Stomach (tissue), 9 donors: ENCODE results near the gene TSPAN16. TPM values are rescaled to one million over a fixed set of nuclear protein-coding genes. Genes with fewer than 3 reads are reported as not detected.
"Not testable (repeated sequence)": the region's sequence is repeated elsewhere in the genome, so short reads cannot be mapped to it uniquely, and the experiment has no call there.

Source experiments
- DNase-seq, 2 donors: peaks; one replicate each; pipeline versions ENCODE4 v3.0.0 to v3.0.0-alpha.2; 2013 to 2019
- H3K27ac ChIP-seq, 5 donors: fragments of 200-600 bp in 4 of 5; sonication (generic) in 4 of 5; one replicate each; pipeline ENCODE4 v1.5.1; 2013 to 2019; ENCODE audit warnings: mild to moderate bottlenecking in 1 of 5, moderate library complexity in 1 of 5
- H3K27me3 ChIP-seq, 3 donors: fragments of 200-600 bp; sonication (generic); one replicate each; pipeline ENCODE4 v1.5.1; 2017 to 2019; ENCODE audit warnings: mixed run types in 1 of 3
- H3K36me3 ChIP-seq, 4 donors: fragments of 200-600 bp; sonication (generic); 1 replicate in 3 of 4; 2 replicates in 1 of 4; pipeline ENCODE4 v1.5.1; 2016 to 2019
- H3K4me1 ChIP-seq, 4 donors: fragments of 200-600 bp; sonication (generic); one replicate each; pipeline ENCODE4 v1.5.1; 2016 to 2019
- H3K4me3 ChIP-seq, 4 donors: fragments of 200-600 bp; sonication (generic) in 3 of 4; one replicate each; pipeline ENCODE4 v1.5.1; 2016 to 2019; ENCODE audit warnings: mild to moderate bottlenecking in 1 of 4
- H3K9me3 ChIP-seq, 4 donors: fragments of 200-600 bp; sonication (generic); one replicate each; pipeline ENCODE4 v1.5.1; 2016 to 2019
- EP300 ChIP-seq: sonication (generic); formaldehyde crosslinking; IDR thresholded peaks from one replicate; pipeline ENCODE4 v1.6.1; 2017; ENCODE audit warnings: antibody characterized with exemption
- POLR2A ChIP-seq, 4 donors: fragments of 450-650 bp; IDR thresholded peaks; one replicate each; pipeline ENCODE4 v1.6.1; 2016; ENCODE audit warnings: antibody characterized with exemption in 4 of 4, control low read depth in 2 of 4, mild to moderate bottlenecking in 1 of 4, moderate library complexity in 1 of 4
- POLR2AphosphoS5 ChIP-seq, 3 donors: sonication (generic); formaldehyde crosslinking; IDR thresholded peaks; one replicate each; pipeline ENCODE4 v1.6.1; 2016; ENCODE audit warnings: antibody characterized with exemption in 3 of 3
- WGBS, 5 donors: extraction: QIAGEN DNeasy Blood & Tissue Kit in 3 of 5; methylation state at CpG; one replicate each; pipeline versions ENCODE4 v1.1.5 to v1.1.7; 2013 to 2018; 5-methylcytosine and 5-hydroxymethylcytosine counted together
- intact Hi-C: fragments of 100-400 bp; cut with DNase I; formaldehyde crosslinking; loops from one replicate; pipeline ENCODE4 v1.15.1; 2023; ENCODE audit warnings: low total_unique reads
- polyA plus RNA-seq, 3 donors: library from polyadenylated mRNA; stranded (reverse); fragments of 200-250 nt; gene quantifications; one replicate each; pipeline ENCODE4 v1.2.3, GENCODE V29; 2013
- total RNA-seq, 5 donors: library from RNA; depleted of rRNA; stranded (reverse); fragments of >200 nt; gene quantifications; one replicate each; pipeline versions ENCODE4 v1.1.0 to v1.2.3, GENCODE V29; 2014 to 2016
- TF ChIP-seq, protein P1 (sequence below), 7 experiments: fragments of 450-650 bp in 4 of 7; fragments of 200-600 bp in 3 of 7; sonication (generic) in 3 of 7; IDR thresholded peaks; one replicate each; pipeline ENCODE4 v1.5.1; 2016 to 2019; ENCODE audit warnings: antibody characterized with exemption in 7 of 7, control low read depth in 2 of 7, mild to moderate bottlenecking in 1 of 7
- donor health status: healthy with polysubstance abuse.
- donor health status: Bipolar disorder and iron deficiency.
- donor health status: healthy.

TSPAN16 gene
- total and polyA plus RNA-seq, 8 donors: not detected

DNA sequence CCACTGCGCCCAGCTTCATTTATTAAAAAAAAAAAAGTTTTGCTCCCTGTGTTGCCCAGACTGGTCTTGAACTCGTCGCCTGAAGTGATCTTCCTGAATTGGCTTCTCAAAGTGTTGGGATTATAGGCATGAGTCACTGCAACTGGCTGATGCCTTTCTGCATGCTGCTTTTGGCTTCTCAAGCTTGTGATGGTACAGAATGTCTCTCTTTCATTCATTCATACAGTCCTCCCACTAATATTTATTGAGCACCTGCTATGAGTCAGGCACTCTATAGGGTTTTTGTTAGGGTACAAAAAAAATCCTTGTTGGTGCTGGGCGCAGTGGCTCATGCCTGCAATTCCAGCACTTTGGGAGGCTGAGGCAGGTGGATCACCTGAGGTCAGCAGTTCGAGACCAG, 9.0 kb downstream of the TSPAN16 start:
- no peak for DNase-seq
- Histone ChIP-seq H3K36me3 (no peaks in the 10 kb centered on the region), H3K9me3 (no peaks in the 10 kb centered on the region), H3K27me3 (no peaks in the 10 kb centered on the region), H3K27ac (no peak overlapping the region), H3K4me3 (no peak overlapping the region), H3K4me1 (no peaks in the 10 kb centered on the region)
- intact Hi-C loops: no loop called here
- TF ChIP-seq, protein P1, sequence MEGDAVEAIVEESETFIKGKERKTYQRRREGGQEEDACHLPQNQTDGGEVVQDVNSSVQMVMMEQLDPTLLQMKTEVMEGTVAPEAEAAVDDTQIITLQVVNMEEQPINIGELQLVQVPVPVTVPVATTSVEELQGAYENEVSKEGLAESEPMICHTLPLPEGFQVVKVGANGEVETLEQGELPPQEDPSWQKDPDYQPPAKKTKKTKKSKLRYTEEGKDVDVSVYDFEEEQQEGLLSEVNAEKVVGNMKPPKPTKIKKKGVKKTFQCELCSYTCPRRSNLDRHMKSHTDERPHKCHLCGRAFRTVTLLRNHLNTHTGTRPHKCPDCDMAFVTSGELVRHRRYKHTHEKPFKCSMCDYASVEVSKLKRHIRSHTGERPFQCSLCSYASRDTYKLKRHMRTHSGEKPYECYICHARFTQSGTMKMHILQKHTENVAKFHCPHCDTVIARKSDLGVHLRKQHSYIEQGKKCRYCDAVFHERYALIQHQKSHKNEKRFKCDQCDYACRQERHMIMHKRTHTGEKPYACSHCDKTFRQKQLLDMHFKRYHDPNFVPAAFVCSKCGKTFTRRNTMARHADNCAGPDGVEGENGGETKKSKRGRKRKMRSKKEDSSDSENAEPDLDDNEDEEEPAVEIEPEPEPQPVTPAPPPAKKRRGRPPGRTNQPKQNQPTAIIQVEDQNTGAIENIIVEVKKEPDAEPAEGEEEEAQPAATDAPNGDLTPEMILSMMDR (IDR thresholded peaks at IDR 0.05): no peak
- TF ChIP-seq EP300: no peak
- TF ChIP-seq POLR2AphosphoS5 (IDR thresholded peaks at IDR 0.05): no peak
- no peak for TF ChIP-seq POLR2A (IDR thresholded peaks at IDR 0.05)
- WGBS, 5 donors: 76 to 94% (median 91%) methylated on average over 5 of the region's 5 CpGs

DNA sequence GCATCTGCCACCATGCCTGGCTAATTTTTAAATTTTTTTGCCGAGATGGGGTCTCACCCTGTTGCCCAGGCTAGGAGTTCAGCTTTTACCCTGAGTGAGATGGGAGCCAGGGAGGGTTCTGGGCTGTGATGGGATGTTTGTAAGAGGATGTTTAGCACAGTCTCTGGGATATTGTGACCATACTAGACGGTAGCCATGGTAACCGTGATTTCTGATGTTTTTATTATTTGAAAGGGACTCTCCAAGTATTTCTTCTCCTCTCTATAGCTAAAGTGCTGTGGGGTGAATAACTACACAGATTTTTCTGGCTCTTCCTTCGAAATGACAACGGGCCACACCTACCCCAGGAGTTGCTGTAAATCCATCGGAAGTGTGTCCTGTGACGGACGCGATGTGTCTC, 10.4 kb downstream of the TSPAN16 start:
- WGBS, 5 donors: 77 to 88% (median 79%) methylated on average over 9 of the region's 9 CpGs
- intact Hi-C loops: no loop called here
- Histone ChIP-seq H3K4me1 (no peaks in the 10 kb centered on the region), H3K27ac (no peak overlapping the region), H3K9me3 (no peaks in the 10 kb centered on the region), H3K27me3 (no peaks in the 10 kb centered on the region), H3K4me3 (no peak overlapping the region), H3K36me3 (no peaks in the 10 kb centered on the region)
- DNase-seq: no peak
- no peak for TF ChIP-seq POLR2AphosphoS5 (IDR thresholded peaks at IDR 0.05)
- TF ChIP-seq, protein P1 (IDR thresholded peaks at IDR 0.05): no peak
- TF ChIP-seq POLR2A (IDR thresholded peaks at IDR 0.05): no peak
- TF ChIP-seq EP300: no peak

DNA sequence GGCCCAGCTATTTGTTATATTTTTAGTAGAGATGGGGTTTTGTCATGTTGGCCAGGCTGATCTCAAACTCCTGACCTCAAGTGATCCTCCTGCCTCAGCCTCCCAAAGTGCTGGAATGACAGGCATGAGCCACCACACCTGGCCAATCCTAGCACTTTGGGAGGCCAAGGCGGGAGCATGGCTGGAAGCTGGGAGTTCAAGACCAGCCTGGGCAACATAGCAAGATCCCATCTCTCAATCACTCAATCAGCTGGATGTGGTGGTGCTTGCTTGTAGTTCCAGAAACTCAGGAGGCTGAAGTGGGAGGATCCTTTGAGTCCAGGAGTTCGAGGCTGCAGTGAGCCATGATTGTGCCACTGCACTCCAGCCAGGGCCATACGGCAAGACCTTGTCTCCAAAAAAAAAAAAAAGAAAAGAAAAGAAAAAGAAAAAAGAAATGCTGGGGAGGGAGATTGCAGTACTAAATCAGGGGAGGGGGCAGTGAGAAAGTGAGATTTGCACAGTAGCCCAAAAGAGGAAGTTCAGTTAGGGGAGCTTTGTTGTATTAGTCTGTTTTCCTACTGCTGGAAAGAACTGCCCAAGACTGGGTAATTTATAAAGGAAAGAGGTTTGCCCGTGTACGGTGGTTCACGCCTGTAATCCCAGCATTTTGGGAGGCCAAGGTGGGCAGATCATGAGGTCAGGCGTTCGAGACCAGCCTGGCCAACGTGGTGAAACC, 24.5 kb downstream of the TSPAN16 start:
- 69 to 80% (median 75%) methylated on average over 9 of the region's 9 CpGs for WGBS, 5 donors
- H3K27me3 ChIP-seq, DNase-seq, intact Hi-C loops, H3K9me3 ChIP-seq, H3K36me3 ChIP-seq: not testable (repeated sequence)
- Histone ChIP-seq H3K4me1 (peaks cover 28 to 76% (median 38%) of the 10 kb centered on the region in 4 donors), H3K27ac (peak overlapping the region in 2 of 5 donors; percentile 85 to 90), H3K4me3 (peak overlapping the region in 1 of 4 donors; percentile 11)

DNA sequence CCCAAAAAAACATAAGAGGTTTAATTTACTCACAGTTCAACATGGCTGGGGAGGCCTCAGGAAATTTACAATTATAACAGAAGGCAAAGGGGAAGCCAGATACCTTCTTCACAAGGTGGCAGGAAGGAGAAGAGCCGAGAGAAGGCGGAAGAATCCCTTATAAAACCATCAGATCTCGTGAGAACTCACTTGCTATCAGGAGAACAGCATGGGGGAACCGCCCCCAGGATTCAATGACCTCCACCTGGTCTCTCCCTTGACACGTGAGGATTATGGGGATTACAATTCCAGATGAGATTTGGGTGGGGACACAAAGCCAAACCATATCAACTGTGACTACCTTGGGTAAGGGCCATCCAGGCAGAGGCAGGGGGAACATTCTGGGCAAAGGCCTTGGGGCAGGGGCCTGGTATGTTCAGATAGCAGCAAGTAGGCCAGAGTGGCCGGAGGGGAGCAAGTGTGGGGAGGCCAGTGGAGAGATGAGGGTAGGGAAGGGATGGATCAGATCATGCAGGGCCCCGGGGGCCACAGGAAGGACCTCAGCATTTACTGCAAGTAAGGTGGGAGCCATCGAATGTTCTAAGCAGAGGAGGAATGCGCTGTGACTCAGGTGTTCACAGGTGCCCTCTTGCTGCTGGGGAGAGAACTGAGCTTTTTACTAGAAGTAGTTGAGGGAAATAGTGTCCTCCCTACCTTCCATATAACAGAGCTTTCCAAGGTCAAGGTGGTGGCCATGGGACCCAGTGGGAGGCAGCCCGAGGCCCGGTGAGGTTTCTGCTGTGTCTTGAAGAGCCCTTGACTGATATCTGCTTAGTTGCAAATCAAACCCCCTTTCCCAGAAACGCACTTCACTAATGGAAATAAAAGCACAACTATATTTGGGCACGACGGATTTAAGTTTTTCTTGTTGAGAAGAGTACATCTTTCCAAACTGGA, 25.5 kb downstream of the TSPAN16 start:
- intact Hi-C loops: no loop called here
- no peaks in the 10 kb centered on the region for H3K27me3 ChIP-seq
- peak overlapping the region in 3 of 5 donors; percentile 85 to 90 (median 88) for H3K27ac ChIP-seq
- peak overlapping the region in 1 of 4 donors; percentile 11 for H3K4me3 ChIP-seq
- DNase-seq: no peak
- peaks cover 28 to 82% (median 38%) of the 10 kb centered on the region in 4 donors for H3K4me1 ChIP-seq
- H3K9me3 ChIP-seq: no peaks in the 10 kb centered on the region
- H3K36me3 ChIP-seq: peaks cover 8 to 18% (median 16%) of the 10 kb centered on the region in 4 donors
- TF ChIP-seq, protein P1 (IDR thresholded peaks at IDR 0.05): no peak
- TF ChIP-seq POLR2AphosphoS5 (IDR thresholded peaks at IDR 0.05) (no peak), EP300 (no peak), POLR2A (IDR thresholded peaks at IDR 0.05) (no peak)
- WGBS, 5 donors: 68 to 80% (median 71%) methylated on average over 14 of the region's 14 CpGs
